Neural cell (in vitro differentiated cells): ENCODE results near the gene CLTB. TPM values are rescaled to one million over a fixed set of nuclear protein-coding genes. Genes with fewer than 3 reads are reported as not detected.
A peak's percentile ranks its signal among the peaks of the same experiment; 100 is the strongest.

Experiments
- H2AFZ ChIP-seq: fragments of 200-600, 300-800 bp; sonication (generic), shearing (Covaris generic); 2 replicates; pipeline ENCODE4 v1.6.0; 2014; ENCODE audit warnings: low read depth, mild to moderate bottlenecking, antibody characterized with exemption, low read length, moderate library complexity
- H3F3A ChIP-seq: fragments of 200-600 bp; shearing (Covaris generic); 2 replicates; pipeline ENCODE4 v1.6.1; 2016; ENCODE audit warnings: mild to moderate bottlenecking, moderate library complexity, mixed read lengths, antibody characterized with exemption, low read length; ENCODE audit not compliant: insufficient read depth, poor library complexity, severe bottlenecking
- H3K27ac ChIP-seq: fragments of 200-600, 300-800 bp; sonication (generic), shearing (Covaris generic); 2 replicates; pipeline ENCODE4 v1.5.1; 2014; ENCODE audit warnings: mild to moderate bottlenecking, low read length, moderate library complexity
- H3K27me3 ChIP-seq: fragments of 300-800, 200-600 bp; sonication (generic), shearing (Covaris generic); 2 replicates; pipeline ENCODE4 v1.6.0; 2014; ENCODE audit warnings: mild to moderate bottlenecking, low read depth, low read length, moderate library complexity; ENCODE audit not compliant: insufficient read depth
- H3K36me3 ChIP-seq: fragments of 300-800, 200-600 bp; sonication (generic), shearing (Covaris generic); 2 replicates; pipeline ENCODE4 v1.5.1; 2014; ENCODE audit warnings: mild to moderate bottlenecking, antibody characterized with exemption, low read length, moderate library complexity; ENCODE audit not compliant: insufficient read depth
- H3K4me2 ChIP-seq: fragments of 300-800, 200-600 bp; sonication (generic), shearing (Covaris generic); 2 replicates; pipeline ENCODE4 v1.6.0; 2014; ENCODE audit warnings: mild to moderate bottlenecking, low read length
- H3K4me3 ChIP-seq: fragments of 300-800, 200-600 bp; sonication (generic), shearing (Covaris generic); 2 replicates; pipeline ENCODE4 v1.5.1; 2014; ENCODE audit warnings: mild to moderate bottlenecking, low read length, moderate library complexity
- H3K79me2 ChIP-seq: fragments of 200-600 bp; shearing (Covaris generic); replicated peaks from 2 replicates; pipeline ENCODE4 v1.6.0; 2014; ENCODE audit warnings: mild to moderate bottlenecking, low read length, moderate library complexity; ENCODE audit not compliant: insufficient read depth
- H3K9ac ChIP-seq: fragments of 300-800, 200-600 bp; sonication (generic), shearing (Covaris generic); 2 replicates; pipeline ENCODE4 v1.6.1; 2016; ENCODE audit warnings: mild to moderate bottlenecking, low read length, mixed read lengths
- H3K9me2 ChIP-seq: fragments of 200-600 bp; shearing (Covaris generic); 2 replicates; pipeline ENCODE4 v1.6.1; 2016; ENCODE audit warnings: mild to moderate bottlenecking, low read length, mixed read lengths; ENCODE audit not compliant: insufficient read depth
- H3K9me3 ChIP-seq: fragments of 200-600, 300-800 bp; sonication (generic), shearing (Covaris generic); 2 replicates; pipeline ENCODE4 v1.6.1; 2016; ENCODE audit warnings: mild to moderate bottlenecking, mixed run types, low read length, moderate library complexity, mixed read lengths
- H4K20me1 ChIP-seq: fragments of 200-600 bp; shearing (Covaris generic); 2 replicates; pipeline ENCODE4 v1.6.1; 2016; ENCODE audit warnings: mild to moderate bottlenecking, mixed run types; ENCODE audit not compliant: insufficient read depth
- CTCF ChIP-seq: fragments of 450-650 bp; IDR thresholded peaks from 2 replicates; pipeline ENCODE4 v1.5.1; 2014; ENCODE audit warnings: antibody characterized with exemption, mild to moderate bottlenecking, moderate library complexity; ENCODE audit not compliant: poor library complexity, severe bottlenecking
- EP300 ChIP-seq: fragments of 450-650 bp; conservative IDR thresholded peaks from 2 replicates; pipeline ENCODE4 v1.6.1; 2014; ENCODE audit warnings: antibody characterized with exemption, mild to moderate bottlenecking, moderate library complexity; ENCODE audit not compliant: poor library complexity, severe bottlenecking
- EZH2 ChIP-seq: fragments of 200-600, 300-800 bp; shearing (Covaris generic), sonication (generic); IDR thresholded peaks from 2 replicates; pipeline ENCODE4 v1.6.1; 2014; ENCODE audit warnings: antibody characterized with exemption, low read length, borderline replicate concordance, mild to moderate bottlenecking; ENCODE audit not compliant: insufficient read depth, poor library complexity, severe bottlenecking
- MXI1 ChIP-seq: fragments of 450-650 bp; conservative IDR thresholded peaks from 2 replicates; pipeline ENCODE4 v1.6.1; 2014; ENCODE audit warnings: antibody characterized with exemption, mild to moderate bottlenecking; ENCODE audit not compliant: poor library complexity, severe bottlenecking
- POLR2AphosphoS5 ChIP-seq: IDR thresholded peaks from 2 replicates; pipeline ENCODE4 v1.6.1; 2012
- RAD21 ChIP-seq: fragments of 450-650 bp; conservative IDR thresholded peaks from 2 replicates; pipeline ENCODE4 v1.6.1; 2014; ENCODE audit warnings: antibody characterized with exemption, mild to moderate bottlenecking, moderate library complexity
- SMC3 ChIP-seq: fragments of 450-650 bp; conservative IDR thresholded peaks from 2 replicates; pipeline ENCODE4 v1.6.1; 2014; ENCODE audit warnings: antibody characterized with exemption, mild to moderate bottlenecking, moderate library complexity; ENCODE audit not compliant: poor library complexity
- TAF1 ChIP-seq: IDR thresholded peaks from 2 replicates; pipeline ENCODE4 v1.6.1; 2012; ENCODE audit warnings: low read depth
- polyA plus RNA-seq: library from polyadenylated mRNA; depleted of rRNA; stranded (reverse); fragments of >200 nt; gene quantifications from 2 replicates; pipeline ENCODE4 v1.2.3, GENCODE V29; 2014
- TF ChIP-seq, protein P1 (sequence below): IDR thresholded peaks from 2 replicates; pipeline ENCODE4 v1.6.1; 2012; ENCODE audit warnings: borderline replicate concordance

CLTB gene
- polyA plus RNA-seq, 1 donor from 2014 or later = 239 TPM

GRCh38 chr5:176364765-176365350 lies 51.5 kb downstream of the CLTB start:
- H3K4me2 ChIP-seq = peak overlapping the region; percentile 59
- H3K4me3 ChIP-seq = peak overlapping the region; percentile 97
- H3K9me3 ChIP-seq = no peaks in the 10 kb centered on the region
- peak overlapping the region; percentile 60 for H2AFZ ChIP-seq
- peak overlapping the region; percentile 87 for H3K9ac ChIP-seq
- no peaks in the 10 kb centered on the region for H3K9me2 ChIP-seq
- H3F3A ChIP-seq = no peaks in the 10 kb centered on the region
- H3K27me3 ChIP-seq = no peaks in the 10 kb centered on the region
- no peaks in the 10 kb centered on the region for H4K20me1 ChIP-seq
- peak overlapping the region; percentile 8 for H3K27ac ChIP-seq
- peaks cover 14% of the 10 kb centered on the region for H3K79me2 ChIP-seq
- no peaks in the 10 kb centered on the region for H3K36me3 ChIP-seq
- TF ChIP-seq MXI1 = no peak
- no peak for TF ChIP-seq TAF1
- no peak for TF ChIP-seq EP300
- TF ChIP-seq RAD21 = no peak
- TF ChIP-seq CTCF = peak; percentile 8

DNA sequence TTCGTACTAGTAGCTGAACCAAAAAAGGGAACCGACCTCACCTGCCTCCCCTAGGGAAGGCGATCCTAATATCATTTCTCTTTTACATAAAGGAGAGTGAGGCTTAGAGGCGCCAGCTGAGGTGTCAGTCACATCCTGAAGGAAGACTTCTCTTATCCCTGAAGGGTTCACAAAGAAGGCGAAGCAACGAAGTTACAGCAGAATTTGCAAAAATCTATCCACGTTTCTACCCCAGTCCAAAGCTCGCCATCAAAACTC lies 54.2 kb downstream of the CLTB start:
- H3F3A ChIP-seq = no peaks in the 10 kb centered on the region
- H2AFZ ChIP-seq = peak overlapping the region; percentile 95
- H3K79me2 ChIP-seq = peaks cover 32% of the 10 kb centered on the region
- H3K9ac ChIP-seq = peak overlapping the region; percentile 95
- H3K27me3 ChIP-seq = no peaks in the 10 kb centered on the region
- no peak overlapping the region for H3K4me2 ChIP-seq
- H3K9me3 ChIP-seq = no peaks in the 10 kb centered on the region
- no peaks in the 10 kb centered on the region for H3K9me2 ChIP-seq
- H3K36me3 ChIP-seq = no peaks in the 10 kb centered on the region
- no peak overlapping the region for H3K27ac ChIP-seq
- H3K4me3 ChIP-seq = peak overlapping the region; percentile 98
- no peak for TF ChIP-seq SMC3
- TF ChIP-seq EZH2 = no peak
- no peak for TF ChIP-seq TAF1
- no peak for TF ChIP-seq MXI1
- no peak for TF ChIP-seq POLR2AphosphoS5
- no peak for TF ChIP-seq CTCF
- TF ChIP-seq, protein P1, sequence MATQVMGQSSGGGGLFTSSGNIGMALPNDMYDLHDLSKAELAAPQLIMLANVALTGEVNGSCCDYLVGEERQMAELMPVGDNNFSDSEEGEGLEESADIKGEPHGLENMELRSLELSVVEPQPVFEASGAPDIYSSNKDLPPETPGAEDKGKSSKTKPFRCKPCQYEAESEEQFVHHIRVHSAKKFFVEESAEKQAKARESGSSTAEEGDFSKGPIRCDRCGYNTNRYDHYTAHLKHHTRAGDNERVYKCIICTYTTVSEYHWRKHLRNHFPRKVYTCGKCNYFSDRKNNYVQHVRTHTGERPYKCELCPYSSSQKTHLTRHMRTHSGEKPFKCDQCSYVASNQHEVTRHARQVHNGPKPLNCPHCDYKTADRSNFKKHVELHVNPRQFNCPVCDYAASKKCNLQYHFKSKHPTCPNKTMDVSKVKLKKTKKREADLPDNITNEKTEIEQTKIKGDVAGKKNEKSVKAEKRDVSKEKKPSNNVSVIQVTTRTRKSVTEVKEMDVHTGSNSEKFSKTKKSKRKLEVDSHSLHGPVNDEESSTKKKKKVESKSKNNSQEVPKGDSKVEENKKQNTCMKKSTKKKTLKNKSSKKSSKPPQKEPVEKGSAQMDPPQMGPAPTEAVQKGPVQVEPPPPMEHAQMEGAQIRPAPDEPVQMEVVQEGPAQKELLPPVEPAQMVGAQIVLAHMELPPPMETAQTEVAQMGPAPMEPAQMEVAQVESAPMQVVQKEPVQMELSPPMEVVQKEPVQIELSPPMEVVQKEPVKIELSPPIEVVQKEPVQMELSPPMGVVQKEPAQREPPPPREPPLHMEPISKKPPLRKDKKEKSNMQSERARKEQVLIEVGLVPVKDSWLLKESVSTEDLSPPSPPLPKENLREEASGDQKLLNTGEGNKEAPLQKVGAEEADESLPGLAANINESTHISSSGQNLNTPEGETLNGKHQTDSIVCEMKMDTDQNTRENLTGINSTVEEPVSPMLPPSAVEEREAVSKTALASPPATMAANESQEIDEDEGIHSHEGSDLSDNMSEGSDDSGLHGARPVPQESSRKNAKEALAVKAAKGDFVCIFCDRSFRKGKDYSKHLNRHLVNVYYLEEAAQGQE = no peak
- no peak for TF ChIP-seq RAD21
- TF ChIP-seq EP300 = no peak
- no peaks in the 10 kb centered on the region for H4K20me1 ChIP-seq
